HG02623 (cell line): ENCODE measurements around the gene NYAP2.

Source experiments
- ATAC-seq: cut with Tn5 transposase; IDR thresholded peaks from one replicate; pipeline ENCODE4 v1.9.1; 2021; ENCODE audit warnings: moderate library complexity; ENCODE audit not compliant: unreplicated experiment

The NYAP2 gene

GRCh38 chr2:225472161-225472560, 72.7 kb downstream of the NYAP2 start:
- no peak for ATAC-seq

- no peak for ATAC-seq
These were observed 79.9 kb downstream of the NYAP2 start for GRCh38 chr2:225479386-225479785.

GRCh38 chr2:225484751-225485150, 85.2 kb downstream of the NYAP2 start:
- no peak for ATAC-seq

GRCh38 chr2:225486236-225486635, 86.7 kb downstream of the NYAP2 start:
- ATAC-seq, result no peak

- no peak for ATAC-seq
These were observed 88.4 kb downstream of the NYAP2 start for GRCh38 chr2:225487878-225488416.

GRCh38 chr2:225488743-225489142, 89.2 kb downstream of the NYAP2 start:
- ATAC-seq, result no peak

GRCh38 chr2:225493420-225494099, 94.0 kb downstream of the NYAP2 start:
- ATAC-seq, result no peak

GRCh38 chr2:225494100-225494459, 94.6 kb downstream of the NYAP2 start:
- ATAC-seq, result no peak

- ATAC-seq, result no peak
These were observed 96.2 kb downstream of the NYAP2 start for GRCh38 chr2:225495706-225496105.

GRCh38 chr2:225496568-225496967, 97.1 kb downstream of the NYAP2 start:
- no peak for ATAC-seq

- ATAC-seq, result no peak
These were observed 97.7 kb downstream of the NYAP2 start for GRCh38 chr2:225497166-225497565.

- ATAC-seq, result no peak
These were observed 101.5 kb downstream of the NYAP2 start for GRCh38 chr2:225501022-225501421.

- no peak for ATAC-seq
These were observed 103.5 kb downstream of the NYAP2 start for GRCh38 chr2:225502971-225503370.

- ATAC-seq, result no peak
These were observed 111.3 kb downstream of the NYAP2 start for GRCh38 chr2:225510796-225511195.

- no peak for ATAC-seq
These were observed 113.0 kb downstream of the NYAP2 start for GRCh38 chr2:225512469-225512868.

GRCh38 chr2:225512876-225513540, 113.5 kb downstream of the NYAP2 start:
- ATAC-seq, result no peak

GRCh38 chr2:225515033-225515432, 115.5 kb downstream of the NYAP2 start:
- ATAC-seq, result no peak

- ATAC-seq, result no peak
These were observed 127.4 kb downstream of the NYAP2 start for GRCh38 chr2:225526760-225527390.

GRCh38 chr2:225531559-225531958, 132.0 kb downstream of the NYAP2 start:
- no peak for ATAC-seq

GRCh38 chr2:225532096-225532495, 132.6 kb downstream of the NYAP2 start:
- ATAC-seq, result no peak

GRCh38 chr2:225534037-225534436, 134.5 kb downstream of the NYAP2 start:
- no peak for ATAC-seq

- no peak for ATAC-seq
These were observed 135.2 kb downstream of the NYAP2 start for GRCh38 chr2:225534697-225535096.
